ENCODE data around the gene IL21R. TPM values are rescaled to one million over a fixed set of nuclear protein-coding genes. Genes with fewer than 3 reads are reported as not detected.

The IL21R gene
- total RNA-seq, 1 donor from 2014 or later: 0.05 TPM

- TF ChIP-seq CTCF (IDR thresholded peaks at IDR 0.05; ENCODE audit: borderline replicate concordance): no peak
- Histone ChIP-seq H3K4me3 (no peak overlapping the region), H3K27me3 (ENCODE audit: low read depth) (no peaks in the 10 kb centered on the region), H3K9me3 (replicated peaks) (no peaks in the 10 kb centered on the region), H3K27ac (replicated peaks) (peak overlapping the region; percentile 50), H3K4me1 (peaks cover 12% of the 10 kb centered on the region), H3K36me3 (peaks cover 99% of the 10 kb centered on the region)
- intact Hi-C loops (cut with micrococcal nuclease): no loop called here
- no peak for DNase-seq
Measured at GRCh38 chr16:27470567-27471431, 68.8 kb downstream of the IL21R start.

DNA sequence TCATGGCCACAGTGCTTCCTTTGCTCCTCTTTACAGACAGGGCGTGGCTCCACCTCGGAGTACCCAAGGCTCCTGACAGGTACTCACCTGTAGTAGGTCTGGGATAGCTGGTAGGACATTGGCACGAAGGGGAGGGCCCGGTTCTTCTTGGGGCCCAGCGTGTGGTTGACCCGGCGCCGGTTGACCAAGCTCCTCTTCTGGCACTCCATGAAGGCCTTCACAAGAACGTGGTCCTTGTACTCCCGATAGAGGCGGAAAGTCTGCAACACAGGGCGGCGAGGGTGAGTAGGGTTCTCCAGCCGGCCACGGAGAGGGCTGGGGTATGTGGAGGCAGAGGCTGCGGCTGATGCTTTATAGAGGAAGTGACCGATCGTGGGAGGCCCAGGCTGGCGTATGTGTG lies 69.7 kb downstream of the IL21R start:
- no peak for TF ChIP-seq CTCF (IDR thresholded peaks at IDR 0.05; ENCODE audit: borderline replicate concordance)
- no peak for DNase-seq

GRCh38 chr16:27472091-27473020 lies 70.4 kb downstream of the IL21R start:
- no peak for DNase-seq
- intact Hi-C loops (cut with micrococcal nuclease): no loop called here
- H3K4me1 ChIP-seq: peaks cover 12% of the 10 kb centered on the region

More for the DNA sequence above, 69.7 kb downstream of the IL21R start:
- H3K9me3 ChIP-seq (replicated peaks): no peaks in the 10 kb centered on the region
- intact Hi-C loops (cut with micrococcal nuclease): no loop called here
- H3K27me3 ChIP-seq (ENCODE audit: low read depth): no peaks in the 10 kb centered on the region
- no peak overlapping the region for H3K4me3 ChIP-seq
- H3K27ac ChIP-seq (replicated peaks): no peak overlapping the region
- peaks cover 99% of the 10 kb centered on the region for H3K36me3 ChIP-seq
- peaks cover 12% of the 10 kb centered on the region for H3K4me1 ChIP-seq

GRCh38 chr16:27473101-27473900 lies 71.3 kb downstream of the IL21R start:
- no peak for DNase-seq
- TF ChIP-seq CTCF (IDR thresholded peaks at IDR 0.05; ENCODE audit: borderline replicate concordance): no peak

More at GRCh38 chr16:27472091-27473020, 70.4 kb downstream of the IL21R start:
- H3K36me3 ChIP-seq: peaks cover 99% of the 10 kb centered on the region
- no peaks in the 10 kb centered on the region for H3K27me3 ChIP-seq (ENCODE audit: low read depth)
- H3K9me3 ChIP-seq (replicated peaks): no peaks in the 10 kb centered on the region
- H3K27ac ChIP-seq (replicated peaks): no peak overlapping the region
- no peak for TF ChIP-seq CTCF (IDR thresholded peaks at IDR 0.05; ENCODE audit: borderline replicate concordance)
- H3K4me3 ChIP-seq: no peak overlapping the region

GRCh38 chr16:27474041-27474440 lies 72.1 kb downstream of the IL21R start:
- Histone ChIP-seq H3K36me3 (peaks cover 99% of the 10 kb centered on the region), H3K27ac (replicated peaks) (no peak overlapping the region), H3K4me1 (peaks cover 12% of the 10 kb centered on the region), H3K4me3 (no peak overlapping the region), H3K9me3 (replicated peaks) (no peaks in the 10 kb centered on the region), H3K27me3 (ENCODE audit: low read depth) (no peaks in the 10 kb centered on the region)
- no peak for TF ChIP-seq CTCF (IDR thresholded peaks at IDR 0.05; ENCODE audit: borderline replicate concordance)
- intact Hi-C loops (cut with micrococcal nuclease): no loop called here
- no peak for DNase-seq

More at GRCh38 chr16:27473101-27473900, 71.3 kb downstream of the IL21R start:
- intact Hi-C loops (cut with micrococcal nuclease): no loop called here
- Histone ChIP-seq H3K4me1 (peaks cover 12% of the 10 kb centered on the region), H3K27me3 (ENCODE audit: low read depth) (no peaks in the 10 kb centered on the region), H3K36me3 (peaks cover 99% of the 10 kb centered on the region), H3K4me3 (no peak overlapping the region), H3K9me3 (replicated peaks) (no peaks in the 10 kb centered on the region), H3K27ac (replicated peaks) (no peak overlapping the region)
